HG02973 (cell line): ENCODE measurements around the gene CDKN2A.

ENCODE experiments used
- ATAC-seq: cut with Tn5 transposase; IDR thresholded peaks from one replicate; pipeline ENCODE4 v1.9.1; 2021; ENCODE audit warnings: moderate library complexity; ENCODE audit not compliant: unreplicated experiment

Gene CDKN2A

DNA sequence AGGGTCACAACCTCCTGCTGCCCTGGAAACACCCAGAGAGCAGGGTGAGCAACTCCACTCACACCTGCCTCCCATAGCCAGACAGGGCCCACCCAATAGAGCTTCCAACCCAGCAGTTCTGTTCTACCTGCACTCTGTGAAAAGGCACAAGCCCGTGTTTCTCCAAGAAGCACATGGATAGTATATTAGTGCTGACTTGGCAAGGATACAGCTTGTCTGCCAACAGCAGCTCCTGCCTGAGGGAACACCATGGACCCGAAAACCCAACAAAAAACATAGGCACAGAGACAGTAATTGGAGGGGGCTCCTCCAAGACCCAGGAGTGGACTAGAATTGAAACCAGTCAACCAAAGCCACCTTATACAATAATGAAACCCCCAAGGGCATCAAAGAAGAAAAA lies 48.6 kb downstream of the CDKN2A start:
- ATAC-seq = no peak

DNA sequence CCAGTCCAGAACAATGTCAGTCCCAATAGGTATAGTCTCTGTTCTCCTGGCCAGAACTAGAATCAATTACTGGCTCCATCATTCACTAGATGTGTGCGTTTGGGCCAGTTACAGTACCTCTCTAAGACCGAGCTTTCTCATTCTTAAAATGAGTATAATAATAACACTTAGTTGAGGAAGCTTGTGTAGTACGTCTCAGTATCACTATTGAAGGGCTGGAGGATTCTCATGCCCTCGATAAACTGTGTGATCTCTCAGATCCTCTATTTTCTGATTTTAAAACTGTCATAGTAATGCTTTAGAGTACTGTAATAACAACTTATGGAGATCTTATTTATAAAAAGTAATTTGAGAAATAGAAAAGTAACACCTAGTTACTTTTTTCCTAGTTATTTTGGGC lies 50.7 kb downstream of the CDKN2A start:
- no peak for ATAC-seq

- no peak for ATAC-seq
Measured at GRCh38 chr9:21941337-21941995, 52.7 kb downstream of the CDKN2A start.

- no peak for ATAC-seq
Measured at GRCh38 chr9:21936161-21936560, 58.0 kb downstream of the CDKN2A start.

DNA sequence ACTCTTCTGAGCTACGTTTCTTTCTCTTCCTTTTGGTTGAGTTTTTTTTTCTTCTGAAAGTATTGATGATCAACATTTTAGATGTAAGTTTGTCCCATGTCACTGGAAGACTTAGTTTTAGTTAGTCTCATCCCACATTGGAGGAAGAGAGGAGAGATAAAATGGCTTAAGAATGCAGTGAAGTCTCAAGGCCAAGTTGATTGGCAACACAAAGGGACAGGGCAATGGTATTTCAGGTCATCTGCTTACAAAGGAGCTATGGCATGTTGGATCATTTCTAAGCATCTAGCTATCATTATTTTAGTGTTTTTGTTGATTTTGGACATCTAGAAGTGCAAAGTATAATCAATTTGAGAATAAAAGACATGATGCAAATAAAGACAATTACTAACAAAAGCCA lies 58.6 kb downstream of the CDKN2A start:
- ATAC-seq = no peak

GRCh38 chr9:21933865-21934264 lies 60.3 kb downstream of the CDKN2A start:
- ATAC-seq = no peak

- no peak for ATAC-seq
Measured at GRCh38 chr9:21933281-21933680, 60.9 kb downstream of the CDKN2A start.

DNA sequence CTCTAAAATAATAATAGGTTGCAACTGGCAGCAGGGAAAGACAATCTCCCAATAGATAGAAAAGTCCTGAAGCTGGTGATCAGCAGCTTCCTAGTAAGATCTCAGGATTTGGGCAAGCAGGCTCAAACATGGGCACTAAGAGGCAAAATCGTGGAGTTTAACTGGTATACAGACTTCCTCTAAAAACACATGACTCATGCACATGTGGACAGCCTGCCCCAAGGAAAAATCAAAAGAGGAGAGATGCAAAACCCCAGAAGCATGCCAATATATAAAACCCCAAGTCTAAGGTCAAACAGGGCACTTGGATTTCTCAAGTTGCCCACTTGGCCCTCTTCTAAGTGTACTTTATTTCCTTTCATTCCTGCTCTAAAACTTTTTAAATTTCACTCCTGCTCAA lies 62.8 kb downstream of the CDKN2A start:
- ATAC-seq = no peak

GRCh38 chr9:21927752-21928151 lies 66.4 kb downstream of the CDKN2A start:
- no peak for ATAC-seq

- no peak for ATAC-seq
Measured at GRCh38 chr9:21923694-21924093, 70.5 kb downstream of the CDKN2A start.

DNA sequence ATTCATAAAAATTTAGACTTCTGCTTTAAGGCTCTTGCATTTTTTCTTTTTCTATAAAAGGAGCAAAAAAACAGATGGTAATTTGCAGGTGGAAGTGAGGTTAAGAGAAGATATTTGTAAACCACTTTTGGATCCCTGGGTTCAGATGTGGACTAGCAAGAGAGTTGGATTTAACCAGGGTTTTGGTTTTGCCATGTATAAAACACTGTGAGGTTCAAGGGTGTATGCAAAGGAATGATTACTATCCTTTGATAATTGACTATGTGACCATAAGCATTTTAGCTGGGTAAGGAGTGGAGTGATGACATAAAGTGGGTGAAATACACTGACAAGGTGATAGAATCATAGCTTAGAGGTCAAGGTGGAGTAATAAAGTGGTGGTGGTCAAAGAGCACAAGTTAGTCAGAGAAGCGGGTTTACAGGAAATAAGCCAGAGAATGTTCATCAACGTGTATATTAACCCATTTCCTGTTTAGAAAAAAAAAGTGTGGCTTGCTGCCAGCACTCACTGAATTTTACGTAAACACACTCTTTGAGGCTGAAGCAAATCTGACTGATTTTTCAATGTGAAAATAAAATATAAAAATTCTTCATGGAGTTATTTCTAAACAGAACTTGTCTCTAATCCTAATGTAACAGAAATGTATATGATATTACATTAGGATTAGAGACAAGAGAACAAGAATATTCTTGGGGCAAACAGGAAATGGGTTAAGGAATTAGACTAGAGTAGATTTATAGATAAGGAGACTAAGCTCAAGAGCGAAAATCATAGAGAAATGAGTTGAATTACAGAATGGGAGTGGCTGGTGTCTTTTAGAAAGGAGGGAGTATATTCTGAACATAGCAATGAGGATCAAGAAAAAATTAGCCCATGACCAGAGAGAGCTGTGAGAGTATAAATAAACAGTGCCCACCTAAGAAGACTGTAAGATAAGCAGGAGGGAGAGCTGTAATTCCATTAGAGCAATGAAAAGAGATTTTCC lies 74.5 kb downstream of the CDKN2A start:
- peak; percentile 74 for ATAC-seq
